KMS-11 (cell line): Measurements from ENCODE around the gene P2RX1.
"Not testable (repeated sequence)": the region's sequence is repeated elsewhere in the genome, so short reads cannot be mapped to it uniquely, and the experiment has no call there.

Source experiments
- H2AFZ ChIP-seq: fragments of 200-600 bp; sonication (generic); 2 replicates; pipeline ENCODE4 v1.6.1; 2016; ENCODE audit warnings: antibody characterized with exemption, mixed run types, low read depth
- H3K27ac ChIP-seq: fragments of 200-600 bp; sonication (generic); 2 replicates; pipeline ENCODE4 v1.6.1; 2016; ENCODE audit warnings: mild to moderate bottlenecking, mixed run types
- H3K27me3 ChIP-seq: fragments of 200-600 bp; sonication (generic); 2 replicates; pipeline ENCODE4 v1.6.1; 2017; ENCODE audit warnings: mild to moderate bottlenecking, low read depth, mixed run types, moderate library complexity; ENCODE audit not compliant: insufficient read depth
- H3K36me3 ChIP-seq: fragments of 200-600 bp; sonication (generic); 2 replicates; pipeline ENCODE4 v1.6.1; 2017; ENCODE audit warnings: mild to moderate bottlenecking, mixed run types; ENCODE audit not compliant: insufficient read depth
- H3K4me1 ChIP-seq: fragments of 200-600 bp; sonication (generic); 2 replicates; pipeline ENCODE4 v1.6.1; 2016; ENCODE audit warnings: mild to moderate bottlenecking, low read depth, mixed run types; ENCODE audit not compliant: poor library complexity, severe bottlenecking
- H3K4me2 ChIP-seq: fragments of 200-600 bp; sonication (generic); 2 replicates; pipeline ENCODE4 v1.7.0; 2016; ENCODE audit warnings: mild to moderate bottlenecking, mixed run types
- H3K4me3 ChIP-seq: fragments of 200-600 bp; sonication (generic); IDR thresholded peaks from 2 replicates; pipeline ENCODE4 v1.6.1; 2017; ENCODE audit warnings: low read depth, low read length, mixed read lengths; ENCODE audit not compliant: insufficient read depth
- H3K79me2 ChIP-seq: fragments of 200-600 bp; sonication (generic); 2 replicates; pipeline ENCODE4 v1.6.1; 2016; ENCODE audit warnings: low read depth, mixed run types; ENCODE audit not compliant: insufficient read depth
- H3K9ac ChIP-seq: fragments of 200-600 bp; sonication (generic); 2 replicates; pipeline ENCODE4 v1.6.1; 2016; ENCODE audit warnings: mild to moderate bottlenecking, mixed run types
- H4K20me1 ChIP-seq: fragments of 200-600 bp; sonication (generic); 2 replicates; pipeline ENCODE4 v1.6.1; 2016; ENCODE audit warnings: mild to moderate bottlenecking, mixed run types; ENCODE audit not compliant: insufficient read depth
- TF ChIP-seq, protein P1 (sequence below): fragments of 200-600 bp; sonication (generic); conservative IDR thresholded peaks from 2 replicates; pipeline ENCODE4 v1.6.1; 2017; ENCODE audit warnings: low read depth, mild to moderate bottlenecking, antibody characterized with exemption, low read length, moderate library complexity, mixed read lengths

Gene P2RX1

DNA sequence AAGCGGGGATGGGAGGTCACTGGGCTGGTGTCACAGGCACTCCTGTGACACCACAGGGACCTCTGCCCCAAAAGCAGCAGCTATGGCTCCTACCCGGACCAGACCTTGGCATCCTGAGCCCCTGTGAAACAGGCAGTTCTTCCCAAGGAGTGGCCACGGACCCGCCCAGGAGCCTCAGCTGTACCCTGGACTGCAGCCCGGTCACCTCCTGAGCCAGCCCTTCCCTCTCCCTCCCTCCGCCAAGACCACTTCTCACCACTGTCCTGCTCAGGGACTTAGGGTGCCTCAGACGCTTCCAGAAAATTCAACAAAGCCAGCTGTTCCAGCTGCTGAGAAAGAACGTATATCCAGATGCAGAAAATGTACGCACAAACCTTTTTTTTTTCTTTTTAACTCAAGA, 56.3 kb downstream of the P2RX1 start:
- Histone ChIP-seq H3K4me3 (no peak overlapping the region), H3K79me2 (no peaks in the 10 kb centered on the region), H3K27ac (no peak overlapping the region), H3K36me3 (no peaks in the 10 kb centered on the region), H3K4me2 (no peak overlapping the region), H2AFZ (no peak overlapping the region), H4K20me1 (no peaks in the 10 kb centered on the region), H3K9ac (no peak overlapping the region), H3K27me3 (no peaks in the 10 kb centered on the region), H3K4me1 (no peaks in the 10 kb centered on the region)
- TF ChIP-seq, protein P1, sequence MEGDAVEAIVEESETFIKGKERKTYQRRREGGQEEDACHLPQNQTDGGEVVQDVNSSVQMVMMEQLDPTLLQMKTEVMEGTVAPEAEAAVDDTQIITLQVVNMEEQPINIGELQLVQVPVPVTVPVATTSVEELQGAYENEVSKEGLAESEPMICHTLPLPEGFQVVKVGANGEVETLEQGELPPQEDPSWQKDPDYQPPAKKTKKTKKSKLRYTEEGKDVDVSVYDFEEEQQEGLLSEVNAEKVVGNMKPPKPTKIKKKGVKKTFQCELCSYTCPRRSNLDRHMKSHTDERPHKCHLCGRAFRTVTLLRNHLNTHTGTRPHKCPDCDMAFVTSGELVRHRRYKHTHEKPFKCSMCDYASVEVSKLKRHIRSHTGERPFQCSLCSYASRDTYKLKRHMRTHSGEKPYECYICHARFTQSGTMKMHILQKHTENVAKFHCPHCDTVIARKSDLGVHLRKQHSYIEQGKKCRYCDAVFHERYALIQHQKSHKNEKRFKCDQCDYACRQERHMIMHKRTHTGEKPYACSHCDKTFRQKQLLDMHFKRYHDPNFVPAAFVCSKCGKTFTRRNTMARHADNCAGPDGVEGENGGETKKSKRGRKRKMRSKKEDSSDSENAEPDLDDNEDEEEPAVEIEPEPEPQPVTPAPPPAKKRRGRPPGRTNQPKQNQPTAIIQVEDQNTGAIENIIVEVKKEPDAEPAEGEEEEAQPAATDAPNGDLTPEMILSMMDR: no peak

DNA sequence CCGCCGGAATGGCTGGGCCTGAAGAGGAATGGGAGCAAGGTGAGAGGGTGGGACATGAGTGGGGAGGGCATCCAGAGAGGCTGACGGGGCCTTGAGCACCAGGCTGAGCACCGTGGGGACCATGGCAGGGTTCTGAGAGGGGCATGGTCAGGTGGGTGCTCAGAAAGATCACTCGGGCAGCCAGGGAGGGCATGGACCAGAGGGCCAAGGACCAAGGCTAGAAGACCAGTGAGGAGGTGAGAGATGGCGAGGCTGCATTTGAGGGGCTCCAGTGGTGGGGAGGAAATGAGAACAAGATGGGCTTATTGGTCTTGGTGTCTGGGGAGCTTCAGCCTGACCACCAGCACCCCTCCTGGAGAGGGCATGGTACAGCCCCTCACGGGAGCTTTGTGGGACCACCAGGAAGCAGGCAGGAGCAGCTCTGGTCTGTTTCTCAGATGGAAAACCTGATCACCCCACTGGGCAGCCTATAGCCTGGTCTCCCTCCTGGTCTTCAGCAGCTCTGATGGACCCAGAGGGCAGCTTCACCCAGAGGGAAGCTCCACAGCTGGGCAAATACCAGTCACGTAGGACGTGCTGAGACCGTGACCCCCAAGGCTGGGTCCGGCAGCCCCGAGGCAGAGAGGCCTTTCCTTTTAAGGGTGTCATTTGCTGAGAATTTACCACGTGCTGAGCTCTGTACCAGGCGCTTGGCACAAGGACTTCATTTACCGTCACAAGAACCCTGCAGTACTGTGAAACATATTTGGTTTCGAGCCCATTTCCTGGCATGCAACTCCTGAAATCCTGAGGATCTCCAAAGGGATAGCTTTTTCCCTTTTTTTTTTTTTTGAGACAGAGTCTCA, 58.8 kb downstream of the P2RX1 start:
- no peaks in the 10 kb centered on the region for H4K20me1 ChIP-seq
- H2AFZ ChIP-seq: no peak overlapping the region
- TF ChIP-seq, protein P1: no peak

DNA sequence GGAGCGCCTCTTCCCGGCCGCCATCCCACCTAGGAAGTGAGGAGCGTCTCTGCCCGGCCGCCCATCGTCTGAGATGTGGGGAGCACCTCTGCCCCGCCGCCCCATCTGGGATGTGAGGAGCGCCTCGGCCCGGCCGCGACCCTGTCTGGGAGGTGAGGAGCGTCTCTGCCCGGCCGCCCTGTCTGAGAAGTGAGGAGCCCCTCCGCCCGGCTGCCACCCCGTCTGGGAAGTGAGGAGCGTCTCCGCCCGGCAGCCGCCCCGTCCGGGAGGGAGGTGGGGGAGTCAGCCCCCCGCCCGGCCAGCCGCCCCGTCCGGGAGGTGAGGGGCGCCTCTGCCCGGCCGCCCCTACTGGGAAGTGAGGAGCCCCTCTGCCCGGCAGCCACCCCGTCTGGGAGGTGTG, 62.1 kb downstream of the P2RX1 start:
- H3K4me3 ChIP-seq, H3K79me2 ChIP-seq, H3K36me3 ChIP-seq, H3K27ac ChIP-seq, H3K4me2 ChIP-seq, H3K27me3 ChIP-seq, H4K20me1 ChIP-seq, H3K9ac ChIP-seq, H2AFZ ChIP-seq, H3K4me1 ChIP-seq: not testable (repeated sequence)

More for the DNA sequence above, 58.8 kb downstream of the P2RX1 start:
- Histone ChIP-seq H3K27me3 (no peaks in the 10 kb centered on the region), H3K4me3 (no peak overlapping the region), H3K36me3 (no peaks in the 10 kb centered on the region), H3K9ac (no peak overlapping the region), H3K4me2 (no peak overlapping the region), H3K79me2 (no peaks in the 10 kb centered on the region), H3K4me1 (no peaks in the 10 kb centered on the region), H3K27ac (no peak overlapping the region)

DNA sequence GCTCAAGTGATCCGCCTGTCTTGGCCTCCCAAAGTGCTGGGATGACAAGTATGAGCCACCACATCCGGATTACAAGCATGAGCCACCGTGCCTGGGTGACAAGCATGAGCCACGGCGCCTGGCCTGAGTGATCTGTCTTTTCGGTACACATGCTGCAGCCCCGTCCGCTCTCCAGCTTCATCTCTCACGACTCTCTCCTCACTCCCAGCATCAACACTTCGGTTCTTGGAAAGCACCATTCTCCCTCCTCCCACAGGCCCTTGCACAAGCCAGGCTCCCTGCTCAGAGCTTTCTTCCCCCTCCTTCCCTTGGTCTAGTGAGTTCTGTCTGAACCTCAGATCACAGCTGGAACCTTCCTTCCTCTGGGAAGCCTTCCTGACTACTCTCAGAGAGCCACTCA, 63.7 kb downstream of the P2RX1 start:
- Histone ChIP-seq H2AFZ (no peak overlapping the region), H3K4me3 (no peak overlapping the region), H3K79me2 (no peaks in the 10 kb centered on the region), H3K36me3 (no peaks in the 10 kb centered on the region), H4K20me1 (no peaks in the 10 kb centered on the region), H3K4me1 (no peaks in the 10 kb centered on the region), H3K4me2 (no peak overlapping the region), H3K9ac (no peak overlapping the region), H3K27me3 (no peaks in the 10 kb centered on the region), H3K27ac (no peak overlapping the region)
- TF ChIP-seq, protein P1: no peak

DNA sequence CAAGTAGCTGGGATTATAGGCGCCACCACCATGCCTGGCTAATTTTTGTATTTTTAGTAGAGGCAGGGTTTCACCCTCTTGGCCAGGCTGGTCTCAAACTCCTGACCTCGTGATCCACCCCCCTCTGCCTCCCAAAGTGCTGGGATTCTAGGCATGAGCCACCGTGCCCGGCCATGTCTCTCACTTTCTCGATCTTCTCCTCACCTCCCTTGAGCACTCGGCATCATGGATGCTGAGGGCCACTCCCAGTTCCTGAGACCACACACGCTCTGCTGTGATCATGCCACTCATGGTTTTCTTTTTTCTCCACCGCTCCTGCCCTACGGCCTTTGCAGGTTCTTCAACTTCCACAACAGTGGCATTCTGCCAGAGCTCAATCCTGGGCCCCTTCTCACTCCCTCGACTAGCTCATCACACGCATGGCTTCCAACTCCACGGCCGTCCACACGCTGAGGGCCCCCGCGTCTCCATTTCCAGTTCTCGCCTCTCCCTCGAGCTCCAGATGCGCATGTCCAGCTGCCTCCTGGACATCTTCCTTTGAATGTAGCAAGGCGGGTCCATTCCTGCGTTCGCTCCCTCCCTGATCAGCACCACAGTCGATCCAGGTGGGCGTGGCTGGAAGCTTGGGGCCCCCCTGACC, 64.7 kb downstream of the P2RX1 start:
- no peak overlapping the region for H3K27ac ChIP-seq
- no peaks in the 10 kb centered on the region for H3K27me3 ChIP-seq
- H3K79me2 ChIP-seq: no peaks in the 10 kb centered on the region
- no peak overlapping the region for H3K9ac ChIP-seq
- H4K20me1 ChIP-seq: no peaks in the 10 kb centered on the region
- H3K4me2 ChIP-seq: no peak overlapping the region
- H3K4me3 ChIP-seq: no peak overlapping the region
- H3K36me3 ChIP-seq: no peaks in the 10 kb centered on the region
- no peaks in the 10 kb centered on the region for H3K4me1 ChIP-seq
- TF ChIP-seq, protein P1: no peak
- H2AFZ ChIP-seq: no peak overlapping the region
